Activated T-cell treated with anti-CD3 and anti-CD28 coated beads, Interleukin-2, amount 50 U/mL, for 72 hours (primary cell): ENCODE results near the gene LRIG2. TPM values are rescaled to one million over a fixed set of nuclear protein-coding genes. Genes with fewer than 3 reads are reported as not detected.
"Not testable (repeated sequence)": the region's sequence is repeated elsewhere in the genome, so short reads cannot be mapped to it uniquely, and the experiment has no call there.

ENCODE experiments used
- ATAC-seq, 2 donors: fragments of 150-1000 bp; cut with Tn5 transposase; replicated peaks in 1 of 2; 2 replicates each; pipeline ENCODE4 v1.10.0; 2021; ENCODE audit warnings: moderate library complexity in 2 of 2, mild to moderate bottlenecking in 1 of 2
- DNase-seq, 2 donors: peaks; one replicate each; pipeline ENCODE4 v3.0.0; 2021 to 2022; ENCODE audit warnings: mixed read lengths in 1 of 2
- H3K27ac Mint-ChIP-seq: one replicate; pipeline ENCODE4 v1.8.0; 2022; ENCODE audit warnings: mild to moderate bottlenecking, moderate library complexity, mixed read lengths
- H3K27me3 Mint-ChIP-seq: one replicate; pipeline ENCODE4 v1.8.0; 2022; ENCODE audit warnings: low read depth, mixed read lengths
- H3K36me3 Mint-ChIP-seq, 2 donors: one replicate each; pipeline ENCODE4 v1.8.0; 2022; ENCODE audit warnings: mixed read lengths in 2 of 2, mild to moderate bottlenecking in 1 of 2; ENCODE audit not compliant: insufficient read depth in 2 of 2
- H3K4me1 Mint-ChIP-seq: one replicate; pipeline ENCODE4 v1.8.0; 2022; ENCODE audit warnings: low read depth, mixed read lengths
- H3K4me3 Mint-ChIP-seq, 2 donors: one replicate each; pipeline ENCODE4 v1.8.0; 2022; ENCODE audit warnings: mild to moderate bottlenecking in 2 of 2, mixed read lengths in 2 of 2, moderate library complexity in 2 of 2
- H3K9me3 Mint-ChIP-seq, 2 donors: one replicate each; pipeline ENCODE4 v1.8.0; 2022; ENCODE audit warnings: mixed read lengths in 2 of 2
- total RNA-seq, 2 donors: library from RNA; stranded (reverse); gene quantifications; one replicate each; pipeline ENCODE4 v1.2.3, GENCODE V29; 2022

Gene LRIG2
- 10 to 100 TPM; 11.5 to 14.7 TPM for total RNA-seq

DNA sequence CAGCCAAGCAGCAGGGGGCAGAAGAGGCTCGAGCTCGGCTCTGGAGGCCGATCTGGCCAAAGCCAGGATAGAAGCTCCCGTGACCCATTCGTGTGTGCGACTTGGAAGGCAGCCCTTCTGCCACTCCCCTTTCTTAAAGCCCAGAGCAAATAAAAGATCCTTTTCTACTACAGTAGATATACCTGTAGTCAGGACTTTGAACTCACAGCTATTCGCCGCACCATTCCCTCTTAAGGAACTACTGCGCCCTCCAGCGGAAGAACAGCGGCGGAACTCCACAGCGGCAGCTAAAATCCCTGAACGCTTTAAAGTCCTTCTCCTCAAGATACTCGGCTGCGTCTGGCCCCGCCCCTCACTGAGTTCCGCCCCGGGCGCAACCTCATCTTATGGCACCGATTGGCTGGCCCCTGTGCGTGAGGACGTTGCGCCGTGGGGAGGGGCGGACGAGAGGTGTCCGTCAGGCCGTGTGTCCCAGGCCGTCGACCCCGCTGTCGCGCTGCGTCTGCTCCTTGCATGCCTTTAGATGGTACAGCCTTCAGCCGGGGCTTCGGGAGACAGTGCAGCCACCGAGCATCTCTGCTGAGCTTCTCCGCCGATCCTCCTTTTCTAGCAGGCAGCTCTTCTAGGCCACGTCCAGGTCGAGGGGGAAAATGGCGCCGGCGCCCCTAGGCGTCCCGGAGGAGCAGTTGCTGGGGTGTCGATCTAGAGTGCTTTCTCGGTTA, at the start of gene LRIG2:
Gene LRIG2 (plus strand): TSS at position 442 of the 722 bp plus-strand sequence. CDS start 209 bp downstream, at position 651.
- Mint-ChIP-seq H3K36me3 (peaks cover 2 to 8% of the 10 kb centered on the region in 2 donors), H3K4me1 (peaks cover 33% of the 10 kb centered on the region), H3K4me3 (peak within 1 kb of the TSS; percentile 99 to 100), H3K27ac (peak within 1 kb of the TSS; percentile 97), H3K9me3 (no peaks in the 10 kb centered on the region), H3K27me3 (no peaks in the 10 kb centered on the region)
- DNase-seq = peak; percentile 97 to 98
- ATAC-seq = peak; percentile 97 to 98

- not testable (repeated sequence) for H3K27ac Mint-ChIP-seq, ATAC-seq, DNase-seq, H3K36me3 Mint-ChIP-seq, H3K27me3 Mint-ChIP-seq, H3K4me1 Mint-ChIP-seq, H3K4me3 Mint-ChIP-seq, H3K9me3 Mint-ChIP-seq
These were observed 49.7 kb upstream of the LRIG2 start for GRCh38 chr1:113023316-113023715.

GRCh38 chr1:113027007-113027406, 46.0 kb upstream of the LRIG2 start:
- Mint-ChIP-seq H3K36me3 (no peaks in the 10 kb centered on the region), H3K27me3 (no peaks in the 10 kb centered on the region), H3K4me3 (no peak overlapping the region), H3K9me3 (no peaks in the 10 kb centered on the region), H3K27ac (no peak overlapping the region), H3K4me1 (peaks cover 9% of the 10 kb centered on the region)
- ATAC-seq = no peak
- no peak for DNase-seq

DNA sequence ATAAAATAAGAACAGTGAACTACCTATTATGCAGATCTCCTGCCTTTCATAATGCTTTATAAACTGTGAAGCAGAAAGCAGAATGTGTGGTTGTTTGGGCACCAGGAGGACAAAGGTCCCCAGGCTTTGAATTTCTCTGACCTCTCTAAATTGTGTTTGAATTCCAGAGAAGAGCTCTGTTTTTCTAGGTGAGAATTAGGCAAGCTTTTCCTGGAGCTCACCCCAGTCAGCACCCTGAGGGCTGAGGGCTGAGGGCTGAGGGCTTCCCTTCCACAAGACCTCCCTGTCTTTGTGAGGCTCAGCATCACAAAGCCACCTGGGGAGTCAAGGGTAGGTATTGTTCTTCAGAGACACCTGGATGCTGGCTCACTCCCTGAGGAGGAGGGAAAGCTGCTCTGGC, 45.5 kb upstream of the LRIG2 start:
- Mint-ChIP-seq H3K4me3 (no peak overlapping the region), H3K27me3 (no peaks in the 10 kb centered on the region)

DNA sequence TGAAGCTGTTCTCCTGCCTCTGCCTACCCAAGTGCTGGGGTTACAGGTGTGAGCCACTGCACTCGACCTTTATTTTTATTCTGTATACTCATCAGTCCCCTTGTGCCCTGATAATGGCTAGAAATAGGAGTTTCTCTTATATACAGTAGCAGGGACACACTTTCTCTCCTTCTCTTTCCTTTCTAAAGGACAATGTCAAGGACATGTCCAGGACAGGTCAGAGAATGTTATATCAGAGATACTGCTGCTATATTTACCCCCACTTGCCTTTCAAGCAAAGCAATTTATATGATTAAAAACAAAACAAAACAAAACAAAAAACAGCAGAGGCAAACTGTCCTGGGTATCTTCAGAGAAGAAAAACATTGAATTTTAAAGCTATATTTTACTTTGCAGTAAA, 43.2 kb upstream of the LRIG2 start:
- DNase-seq = no peak
- Mint-ChIP-seq H3K27ac (peak overlapping the region; percentile 73), H3K27me3 (no peaks in the 10 kb centered on the region), H3K4me1 (peaks cover 9% of the 10 kb centered on the region), H3K9me3 (no peaks in the 10 kb centered on the region), H3K36me3 (no peaks in the 10 kb centered on the region), H3K4me3 (no peak overlapping the region)
- ATAC-seq = no peak

More for the DNA sequence above, 45.5 kb upstream of the LRIG2 start:
- ATAC-seq (no peak), DNase-seq (no peak)
- Mint-ChIP-seq H3K9me3 (no peaks in the 10 kb centered on the region), H3K4me1 (peaks cover 9% of the 10 kb centered on the region), H3K36me3 (no peaks in the 10 kb centered on the region), H3K27ac (no peak overlapping the region)

DNA sequence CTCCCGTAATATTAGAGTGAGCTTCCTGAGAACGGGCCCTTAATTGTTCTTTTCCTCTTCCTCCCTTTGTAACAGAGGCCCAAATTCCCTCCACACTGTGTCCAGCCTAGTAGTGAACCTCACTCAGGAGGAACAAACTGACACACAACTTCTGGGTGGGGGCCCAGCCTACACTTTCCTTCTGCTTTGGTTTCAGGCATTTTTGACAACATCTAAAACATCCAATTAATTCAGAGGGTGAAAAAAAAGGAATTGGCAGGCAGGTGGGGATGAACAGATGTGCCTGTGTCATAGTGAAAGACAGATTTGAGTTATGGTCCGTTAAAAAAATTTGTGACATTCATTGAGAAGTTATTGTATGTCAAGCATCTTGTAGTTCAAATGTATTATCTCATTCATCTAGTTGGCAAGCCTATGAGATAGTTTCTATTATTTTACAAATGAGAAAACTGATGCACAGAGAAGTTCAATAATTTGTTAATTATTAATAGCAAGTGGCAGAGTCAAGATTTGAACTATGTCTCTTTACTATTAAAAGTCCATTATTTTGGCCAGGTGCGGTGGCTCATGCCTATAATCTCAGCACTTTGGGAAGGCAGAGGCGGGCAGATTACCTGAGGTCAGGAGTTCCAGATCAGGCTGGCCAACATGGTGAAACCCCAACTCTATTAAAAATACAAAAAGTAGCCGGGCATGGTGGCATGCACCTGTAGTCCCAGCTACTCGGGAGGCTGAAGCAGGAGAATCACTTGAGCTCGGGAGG, 41.6 kb upstream of the LRIG2 start:
- ATAC-seq = no peak
- H3K4me1 Mint-ChIP-seq = peaks cover 9% of the 10 kb centered on the region
- H3K27ac Mint-ChIP-seq = no peak overlapping the region
- DNase-seq = no peak
- no peaks in the 10 kb centered on the region for H3K9me3 Mint-ChIP-seq
- H3K27me3 Mint-ChIP-seq = no peaks in the 10 kb centered on the region
- no peak overlapping the region for H3K4me3 Mint-ChIP-seq
- no peaks in the 10 kb centered on the region for H3K36me3 Mint-ChIP-seq

- Mint-ChIP-seq H3K9me3 (no peaks in the 10 kb centered on the region), H3K4me1 (peaks cover 9% of the 10 kb centered on the region), H3K4me3 (no peak overlapping the region), H3K27ac (no peak overlapping the region), H3K36me3 (no peaks in the 10 kb centered on the region), H3K27me3 (no peaks in the 10 kb centered on the region)
- no peak for DNase-seq
- ATAC-seq = no peak
These were observed 37.9 kb upstream of the LRIG2 start for GRCh38 chr1:113035086-113035485.

DNA sequence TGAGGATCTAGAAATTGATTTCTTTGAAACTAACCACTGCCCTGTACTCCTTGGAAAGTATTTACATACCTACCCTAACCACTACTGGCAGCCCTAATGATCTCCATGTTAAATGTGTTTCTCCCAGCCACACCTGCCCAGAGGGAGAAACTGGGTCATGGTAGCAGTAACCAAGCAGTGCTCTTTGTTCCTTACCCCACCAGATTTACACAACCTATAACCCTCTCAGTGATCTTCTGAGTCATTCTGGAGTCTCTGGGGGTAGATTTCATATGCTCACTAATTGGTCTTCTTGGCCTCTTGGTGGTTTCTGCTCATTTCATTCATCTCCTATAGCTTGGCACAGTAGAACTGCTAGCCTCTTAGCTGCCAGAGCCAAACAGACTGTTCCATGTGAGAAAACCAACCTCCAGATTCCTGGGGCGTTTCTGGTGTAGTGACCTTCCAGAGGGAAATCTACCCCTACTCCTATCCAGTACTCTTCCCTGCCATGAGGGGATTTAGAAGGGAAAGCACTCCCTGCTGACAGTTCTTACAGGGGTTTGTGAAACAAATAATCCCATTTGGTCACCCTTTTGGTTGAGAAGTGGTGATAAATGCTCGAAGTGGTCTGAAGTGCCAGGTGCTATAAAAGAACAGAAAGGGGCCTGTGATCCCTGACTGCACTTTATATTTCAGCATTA, 36.2 kb upstream of the LRIG2 start:
- Mint-ChIP-seq H3K27ac (no peak overlapping the region), H3K36me3 (no peaks in the 10 kb centered on the region), H3K9me3 (no peaks in the 10 kb centered on the region), H3K4me3 (no peak overlapping the region), H3K4me1 (no peaks in the 10 kb centered on the region), H3K27me3 (no peaks in the 10 kb centered on the region)
- ATAC-seq (peak in 1 of 2 donors; percentile 24), DNase-seq (no peak)

- no peak for ATAC-seq
- Mint-ChIP-seq H3K36me3 (peaks cover 0 to 1% of the 10 kb centered on the region in 2 donors), H3K27me3 (no peaks in the 10 kb centered on the region), H3K27ac (no peak overlapping the region), H3K4me3 (no peak overlapping the region), H3K9me3 (no peaks in the 10 kb centered on the region), H3K4me1 (peaks cover 15% of the 10 kb centered on the region)
- DNase-seq = no peak
These were observed 33.0 kb upstream of the LRIG2 start for GRCh38 chr1:113040041-113040440.

GRCh38 chr1:113040718-113041412, 32.1 kb upstream of the LRIG2 start:
- H3K36me3 Mint-ChIP-seq = peaks cover 0 to 3% of the 10 kb centered on the region in 2 donors
- no peak overlapping the region for H3K27ac Mint-ChIP-seq
- H3K27me3 Mint-ChIP-seq = no peaks in the 10 kb centered on the region
- ATAC-seq = no peak
- no peak overlapping the region for H3K4me3 Mint-ChIP-seq
- no peak for DNase-seq
- peaks cover 19% of the 10 kb centered on the region for H3K4me1 Mint-ChIP-seq
- no peaks in the 10 kb centered on the region for H3K9me3 Mint-ChIP-seq

DNA sequence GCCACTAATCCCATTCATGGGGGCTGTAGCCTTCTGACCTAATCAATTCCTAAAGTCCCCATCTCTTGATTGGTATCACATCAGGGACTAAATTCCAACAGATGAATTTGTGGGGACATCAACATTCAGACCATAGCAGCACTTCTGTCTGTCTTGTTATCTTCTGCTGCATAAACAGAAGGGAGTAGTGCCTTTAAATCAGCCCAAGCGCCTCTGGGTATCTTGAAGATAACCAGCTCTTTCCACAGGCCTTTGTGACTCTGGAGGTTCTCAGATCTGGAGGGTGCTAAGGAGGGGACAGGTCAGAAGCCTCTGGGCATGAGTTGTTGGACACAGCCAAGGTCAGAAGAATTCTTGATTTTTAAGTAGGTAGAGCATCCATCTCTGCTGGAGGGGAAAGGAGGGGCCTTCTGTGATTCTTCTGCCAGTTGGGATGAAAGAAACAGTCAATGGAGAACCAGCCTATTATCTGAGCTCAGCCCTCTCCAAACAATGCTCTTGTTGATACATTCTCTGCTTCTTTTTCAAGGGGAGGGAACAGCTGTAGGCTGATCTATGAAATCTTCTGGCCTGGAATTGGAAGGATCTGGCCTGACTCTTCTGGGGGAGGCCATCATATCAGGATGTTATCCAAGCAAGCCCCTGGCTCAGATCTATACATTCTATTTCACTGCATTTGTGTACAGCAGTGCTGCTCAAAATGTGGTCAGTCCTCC, 31.3 kb upstream of the LRIG2 start:
- ATAC-seq (peak in 1 of 2 donors; percentile 25), DNase-seq (no peak)
- H3K27ac Mint-ChIP-seq = no peak overlapping the region
- H3K4me3 Mint-ChIP-seq = no peak overlapping the region
- no peaks in the 10 kb centered on the region for H3K27me3 Mint-ChIP-seq
- H3K9me3 Mint-ChIP-seq = no peaks in the 10 kb centered on the region
- peaks cover 23% of the 10 kb centered on the region for H3K4me1 Mint-ChIP-seq
- H3K36me3 Mint-ChIP-seq = peaks cover 0 to 3% of the 10 kb centered on the region in 2 donors
